Middle frontal gyrus (tissue), 1 donor: ENCODE data around the gene ZBTB7B.
"Not testable (repeated sequence)": the region's sequence is repeated elsewhere in the genome, so short reads cannot be mapped to it uniquely, and the experiment has no call there.

Source experiments
- DNase-seq: peaks from one replicate; pipeline ENCODE4 v3.0.0-alpha.2; 2015; ENCODE audit warnings: low spot score; ENCODE audit errors: extremely low spot score

ZBTB7B gene

DNA sequence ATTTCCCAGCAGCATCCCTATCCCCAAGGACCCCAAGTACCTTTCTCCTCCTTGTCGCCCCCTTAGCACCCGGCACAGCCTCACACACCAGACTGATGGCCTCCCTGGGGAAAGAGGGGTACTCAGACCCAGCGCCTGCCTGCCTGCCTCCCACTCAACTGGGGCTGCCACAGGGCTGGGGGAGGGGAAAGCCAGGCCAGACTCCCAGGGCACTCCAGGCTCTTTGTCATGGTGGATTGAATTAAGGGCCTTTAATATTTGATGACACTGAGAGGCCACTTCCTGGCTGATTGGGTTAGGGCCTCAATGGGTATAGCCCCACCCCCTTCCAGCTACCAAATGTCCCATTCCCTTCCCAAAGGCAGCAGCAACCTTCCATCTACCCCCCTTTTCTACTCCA is 33.9 kb upstream of the ZBTB7B start:
- no peak for DNase-seq

DNA sequence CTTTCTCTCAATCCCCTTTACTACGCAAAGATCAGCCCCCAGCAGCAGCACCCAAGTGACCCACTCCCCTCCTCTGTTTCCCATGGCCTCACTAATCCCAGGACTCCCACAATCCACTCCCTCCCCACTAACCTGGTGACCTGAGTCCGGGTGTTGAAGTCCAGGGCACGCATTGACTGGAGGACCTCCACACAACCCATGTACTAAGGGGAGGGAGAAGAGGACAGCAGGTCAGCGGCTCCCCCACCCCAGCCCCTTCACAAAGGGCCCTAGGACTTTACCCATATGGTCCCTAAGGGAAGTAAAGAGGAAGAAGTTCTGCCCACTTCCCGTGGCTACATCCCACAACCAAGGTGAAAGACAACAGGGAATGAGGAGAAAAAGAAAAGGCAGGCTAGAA is 33.4 kb upstream of the ZBTB7B start:
- no peak for DNase-seq

DNA sequence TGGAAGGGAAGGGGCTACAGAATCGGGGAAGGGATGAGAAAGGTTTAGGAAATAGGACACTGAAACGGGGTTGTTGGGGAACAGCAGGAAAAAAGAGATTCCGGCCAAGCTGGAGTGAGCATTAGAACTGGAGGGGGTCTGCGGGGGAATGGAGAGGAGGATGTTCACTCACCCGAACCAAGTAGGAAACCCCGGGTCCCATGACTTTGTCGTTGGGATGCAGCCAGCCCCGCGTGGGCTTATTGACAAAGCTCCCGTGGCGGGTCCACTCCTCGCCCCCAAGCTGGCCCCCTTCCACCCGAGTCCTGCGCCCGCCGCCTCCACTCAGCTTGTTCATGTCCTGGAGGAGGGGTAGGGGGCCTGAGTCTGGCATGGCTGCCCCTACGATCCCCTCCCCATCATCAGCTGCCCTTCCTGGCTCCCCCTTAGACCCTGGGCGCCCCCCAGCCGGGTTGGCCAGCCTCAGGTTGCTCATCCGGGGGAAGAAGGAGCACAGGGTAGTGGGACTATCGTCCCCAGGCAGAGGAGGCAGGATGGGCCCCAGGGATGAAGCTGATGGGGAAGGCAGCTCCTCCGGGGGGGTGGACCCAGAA is 32.6 kb upstream of the ZBTB7B start:
- DNase-seq = no peak

DNA sequence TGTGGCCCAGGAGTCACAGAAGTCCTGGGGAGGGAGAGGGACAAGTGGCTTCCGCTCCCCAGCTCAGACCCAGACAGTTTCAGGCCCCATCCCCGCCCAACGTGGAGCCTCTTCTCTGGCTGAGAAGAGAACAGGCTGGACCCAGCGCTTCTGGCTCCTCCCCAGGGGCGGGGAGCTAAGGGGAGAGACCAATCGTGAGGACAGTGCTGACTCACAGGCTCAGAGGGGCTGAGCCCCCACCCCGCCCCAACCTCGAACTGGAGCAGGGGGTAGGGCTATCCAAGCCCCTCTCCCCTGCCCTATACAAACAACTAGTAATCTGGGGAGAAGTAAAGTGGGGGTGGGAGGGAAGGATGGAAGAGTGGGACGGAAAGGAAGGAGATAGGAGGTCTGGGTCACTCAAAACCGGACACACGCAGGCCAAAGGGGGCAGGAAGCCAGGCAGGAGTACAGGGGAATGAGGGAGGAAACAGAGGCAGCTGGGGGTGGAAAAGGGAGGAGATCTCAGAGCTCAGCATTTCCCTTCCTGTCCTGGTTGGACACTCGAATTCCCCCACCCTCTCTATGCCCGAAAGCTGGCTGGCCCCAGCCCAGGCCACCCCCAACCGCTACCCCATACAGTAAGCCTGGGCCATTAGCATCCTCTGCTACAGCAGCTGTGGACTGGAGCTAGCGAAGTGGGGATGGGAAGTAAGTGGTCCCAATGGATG is 31.8 kb upstream of the ZBTB7B start, which contains the start of gene SHC1:
TSS of gene SHC1 (minus strand) at position 117 of the 710 bp plus-strand sequence. CDS start 221 bp downstream, outside the sequence.
- DNase-seq = peak; percentile 91

DNA sequence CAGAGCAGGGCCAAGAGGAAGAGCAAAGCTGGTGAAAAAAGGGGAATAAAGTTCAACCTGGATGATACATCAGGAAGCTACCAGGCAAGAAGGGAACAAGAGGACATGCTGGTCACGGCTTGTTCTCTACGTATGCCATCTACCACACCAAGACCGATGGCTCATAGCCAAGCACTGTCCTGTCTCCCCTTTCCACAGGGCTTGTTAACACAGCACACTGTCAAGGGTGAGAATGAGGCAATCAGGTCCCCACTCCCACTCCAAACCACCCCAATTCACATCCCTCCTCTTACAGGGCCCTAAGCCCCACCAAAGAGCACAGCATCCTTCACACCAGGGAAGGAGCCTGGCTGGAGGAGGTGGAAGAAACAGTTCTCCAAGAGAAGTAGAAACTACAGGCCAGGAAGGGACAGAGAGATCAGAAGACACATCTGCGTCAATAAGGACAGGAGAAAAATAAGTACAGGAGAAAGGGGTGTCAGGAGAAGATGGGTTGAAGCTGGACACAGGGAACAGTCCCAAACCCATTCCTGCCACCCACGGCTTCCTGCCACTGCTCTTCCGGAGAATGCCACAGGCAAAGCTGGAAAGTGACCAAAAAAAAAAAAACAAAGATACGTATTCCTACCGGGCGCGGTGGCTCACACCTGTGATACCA is 31.1 kb upstream of the ZBTB7B start:
- DNase-seq = no peak

DNA sequence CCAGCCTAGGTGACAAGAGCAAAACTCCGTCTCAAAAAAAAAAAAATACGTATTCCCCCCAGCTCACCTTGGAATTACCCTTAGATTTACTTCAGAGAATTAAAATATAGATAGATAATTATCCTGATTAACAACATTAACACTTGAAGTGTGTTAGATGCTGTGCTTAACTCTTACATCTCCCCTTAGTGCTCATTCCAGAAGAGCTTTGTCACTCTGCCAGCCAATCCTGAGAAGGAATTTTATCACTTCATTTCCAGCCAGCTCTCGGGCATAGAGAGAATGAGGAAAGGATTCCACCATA is 30.4 kb upstream of the ZBTB7B start:
- DNase-seq = no peak

DNA sequence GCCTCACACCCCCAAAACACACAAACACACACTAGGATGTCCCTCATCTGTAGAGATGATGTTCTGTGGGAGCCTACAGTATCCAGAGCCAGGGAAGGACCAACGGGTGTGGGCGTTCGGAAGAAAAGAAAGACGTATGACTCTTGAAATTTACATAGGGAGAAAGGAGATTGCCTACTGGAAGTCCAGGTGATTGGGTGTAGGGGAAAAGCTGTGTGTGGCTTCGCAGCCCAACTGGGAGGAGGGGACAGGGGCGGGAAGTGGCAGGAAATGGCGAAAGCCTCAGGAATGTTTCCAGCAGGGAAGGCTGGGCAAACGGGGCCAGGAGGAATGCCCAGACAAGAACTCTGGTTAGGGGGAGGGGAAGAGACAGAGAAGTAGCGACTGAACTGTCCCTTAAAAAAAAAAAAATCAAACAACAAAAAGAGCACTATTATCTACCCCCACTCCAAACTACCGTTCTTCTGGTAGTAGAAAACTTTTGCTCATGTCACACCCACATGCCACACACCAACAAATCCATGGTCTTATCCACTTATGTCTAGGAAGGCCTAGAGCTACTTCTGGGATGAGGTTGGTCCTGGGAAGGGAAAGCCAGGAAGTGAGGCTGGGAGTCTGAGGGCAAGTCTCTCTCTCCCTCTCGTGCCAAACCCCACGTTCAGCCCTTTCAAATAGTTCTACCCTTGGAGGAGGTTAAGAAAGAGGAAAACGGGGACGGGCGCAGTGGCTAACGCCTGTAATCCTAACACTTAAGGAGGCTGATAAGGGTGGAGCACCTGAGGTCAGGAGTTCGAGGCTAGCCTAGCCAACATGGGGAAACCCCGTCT is 29.9 kb upstream of the ZBTB7B start:
- DNase-seq = no peak

DNA sequence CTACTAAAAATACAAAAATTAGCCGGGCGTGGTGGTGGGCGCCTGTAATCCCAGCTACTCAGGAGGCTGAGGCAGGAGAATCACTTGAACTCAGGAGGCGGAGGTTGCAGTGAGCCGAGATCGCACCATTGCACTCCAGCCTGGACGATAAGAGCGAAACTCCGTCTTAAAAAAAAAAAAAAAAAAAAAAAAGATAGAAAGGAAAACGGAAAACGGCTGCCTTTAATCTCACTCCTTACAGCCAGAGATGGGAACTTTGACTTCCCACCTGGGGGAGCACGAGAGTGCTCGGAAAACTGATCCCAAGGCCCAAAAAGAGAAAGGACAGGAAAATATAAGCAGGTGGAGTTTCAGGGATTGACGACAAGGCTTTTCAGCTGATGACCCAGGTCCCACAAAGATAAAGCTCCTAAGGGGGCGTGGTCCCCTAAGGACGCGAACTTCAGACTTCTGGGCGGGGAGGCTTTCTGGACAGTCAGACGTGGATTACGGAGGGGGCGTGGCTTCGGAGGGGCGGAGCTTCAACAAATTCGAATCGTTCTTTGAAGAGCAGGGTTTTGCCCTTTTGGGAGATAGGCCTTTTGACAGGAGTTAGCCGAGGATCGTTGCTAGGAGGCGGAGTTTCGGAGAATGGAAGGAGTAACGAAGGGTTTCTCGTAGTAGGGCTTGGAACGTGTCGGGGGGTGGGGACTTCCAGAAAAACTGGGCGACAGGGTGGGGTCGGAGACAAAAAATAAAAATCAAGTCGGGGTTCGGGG is 29.1 kb upstream of the ZBTB7B start:
- DNase-seq = peak; percentile 69

DNA sequence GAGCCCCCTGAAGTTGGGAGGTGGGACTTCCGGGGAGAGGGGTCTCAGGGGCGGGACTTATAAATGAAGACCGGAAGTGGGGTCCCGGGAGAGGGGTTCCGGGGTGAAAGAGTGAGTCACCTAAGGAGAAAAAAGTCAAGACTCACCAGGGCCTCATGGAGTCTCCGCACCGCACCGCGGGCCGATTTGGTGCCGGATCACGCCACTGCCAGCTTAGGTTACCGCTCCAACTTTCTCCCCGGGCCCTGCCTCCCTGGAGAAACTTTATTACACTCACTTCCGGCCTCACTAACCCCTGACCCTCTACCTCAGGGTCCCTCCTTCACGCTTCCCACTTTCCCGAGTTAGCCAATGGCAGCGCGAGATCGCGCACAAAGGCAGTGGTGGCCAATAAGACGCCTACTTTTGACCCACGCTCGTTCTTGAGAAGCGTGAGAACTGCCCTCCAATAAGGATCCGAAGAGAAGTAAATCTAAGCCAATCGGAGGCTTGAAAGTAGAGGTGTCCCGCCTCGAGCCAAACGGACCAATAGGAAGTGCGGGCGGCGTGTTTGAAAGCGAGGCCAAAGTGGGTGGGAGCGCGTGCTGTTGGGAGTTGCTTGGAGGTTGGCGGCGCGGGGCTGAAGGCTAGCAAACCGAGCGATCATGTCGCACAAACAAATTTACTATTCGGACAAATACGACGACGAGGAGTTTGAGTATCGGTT is 28.3 kb upstream of the ZBTB7B start, which contains the start of gene CKS1B:
TSS of gene CKS1B (plus strand) at position 580 of the 706 bp plus-strand sequence. CDS start at position 645, 65 bp downstream.
- peak; percentile 99 for DNase-seq

DNA sequence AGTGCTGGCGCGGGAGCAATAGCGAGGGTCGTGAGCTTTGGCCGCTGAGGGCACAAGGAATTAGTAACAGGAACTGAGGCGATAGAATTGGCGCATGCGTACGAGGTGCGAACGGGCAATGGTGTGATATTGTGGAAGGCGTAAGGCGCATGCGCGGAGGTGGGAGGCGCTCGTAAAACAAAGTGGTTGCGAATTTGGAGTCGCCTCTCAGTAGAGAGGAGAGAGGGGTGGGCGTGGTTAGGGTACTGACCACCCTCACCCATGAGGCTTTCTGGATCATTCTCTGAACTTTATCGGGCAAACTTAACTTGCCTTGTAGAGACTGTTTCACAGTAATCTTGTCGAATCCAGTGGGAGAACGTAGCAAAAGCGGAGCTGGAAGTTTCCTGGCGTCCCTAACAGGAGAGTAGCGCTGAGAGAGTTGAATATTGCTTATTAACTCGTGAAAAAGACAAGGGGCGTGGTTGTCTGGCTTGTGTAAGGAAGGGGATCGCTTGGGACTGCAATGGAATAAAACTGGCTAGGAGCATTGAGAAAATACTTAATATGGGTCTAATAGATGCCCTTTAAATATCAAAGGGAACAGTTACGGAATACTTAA is 27.7 kb upstream of the ZBTB7B start:
- DNase-seq = peak; percentile 91

DNA sequence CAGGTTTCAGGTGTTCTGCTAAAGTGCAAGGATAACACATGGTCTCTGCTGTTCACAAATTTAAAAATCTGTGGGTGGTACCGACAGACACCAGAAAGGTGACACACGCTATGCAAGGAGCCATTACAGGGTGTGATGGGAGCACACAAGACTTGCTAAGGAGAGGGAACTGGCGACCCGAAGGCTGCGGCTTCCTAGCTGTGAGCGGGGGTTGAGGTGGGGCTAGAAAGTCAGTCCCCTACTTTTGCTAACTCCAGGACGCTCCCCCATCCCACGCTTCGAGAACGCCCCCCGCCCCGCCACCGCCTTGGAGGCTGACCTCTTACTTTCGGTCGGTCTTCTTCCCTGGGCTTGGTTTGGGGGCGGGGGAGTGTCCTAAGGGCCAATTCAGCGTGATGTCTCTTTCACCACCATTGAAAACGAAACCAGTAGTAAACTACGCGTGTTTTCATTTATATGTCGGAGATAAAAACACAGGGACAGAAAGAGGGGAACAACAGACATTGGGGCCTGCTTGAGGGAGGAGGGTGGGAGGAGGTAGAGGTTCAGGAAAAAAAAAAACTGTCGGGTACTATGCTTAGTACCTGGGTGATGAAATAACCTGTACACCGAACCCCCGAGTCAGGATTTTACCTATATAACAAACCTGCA is 27.1 kb upstream of the ZBTB7B start:
- DNase-seq = no peak

DNA sequence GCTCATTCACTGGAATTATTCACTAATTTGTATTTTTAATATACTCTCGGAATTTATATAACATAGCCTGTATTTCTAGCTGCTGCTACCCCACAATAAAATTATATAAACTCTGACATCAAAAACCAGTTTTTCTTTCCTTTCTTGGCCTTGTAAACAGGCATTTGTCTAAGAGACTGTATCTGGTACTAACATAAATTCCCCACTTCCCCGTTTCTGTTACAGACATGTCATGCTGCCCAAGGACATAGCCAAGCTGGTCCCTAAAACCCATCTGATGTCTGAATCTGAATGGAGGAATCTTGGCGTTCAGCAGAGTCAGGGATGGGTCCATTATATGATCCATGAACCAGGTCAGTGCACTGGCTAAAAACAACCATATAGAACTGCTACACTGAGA is 24.8 kb upstream of the ZBTB7B start:
- not testable (repeated sequence) for DNase-seq

DNA sequence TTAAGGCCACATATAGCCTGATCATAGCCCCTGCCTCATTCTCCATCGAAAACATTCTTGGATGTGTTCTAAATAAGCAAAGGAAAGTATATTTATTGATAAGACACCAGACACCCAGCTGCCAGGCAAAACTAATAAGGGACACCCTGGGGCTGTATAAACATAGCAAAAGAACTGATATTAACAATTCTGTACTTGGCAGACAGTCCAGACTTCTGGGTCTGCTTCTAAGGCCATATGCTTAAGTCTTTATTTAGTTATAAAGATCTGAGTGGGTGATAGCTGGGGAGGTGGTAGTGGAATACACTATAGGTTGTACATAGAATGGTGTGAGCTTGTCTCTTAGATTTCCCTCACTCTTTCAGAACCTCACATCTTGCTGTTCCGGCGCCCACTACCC is 24.2 kb upstream of the ZBTB7B start:
- no peak for DNase-seq

DNA sequence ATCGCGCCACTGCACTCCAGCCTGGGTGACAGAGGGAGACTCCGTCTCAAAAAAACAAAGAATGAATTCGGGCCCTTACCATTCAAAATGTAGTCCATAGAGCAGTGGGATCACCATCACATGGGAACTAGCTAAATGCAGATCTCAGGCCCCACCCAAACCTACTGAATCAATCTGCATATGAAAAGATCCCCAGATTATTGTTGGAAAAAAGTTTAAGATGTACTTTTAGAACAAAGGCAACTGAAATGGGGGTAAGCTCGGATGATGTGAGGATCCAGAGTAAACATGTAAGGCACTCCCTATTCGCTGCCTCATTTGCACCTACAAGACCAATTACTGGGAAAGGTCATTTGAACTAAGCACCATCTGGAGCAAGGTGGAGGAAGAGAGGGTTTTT is 20.3 kb upstream of the ZBTB7B start:
- DNase-seq = no peak

DNA sequence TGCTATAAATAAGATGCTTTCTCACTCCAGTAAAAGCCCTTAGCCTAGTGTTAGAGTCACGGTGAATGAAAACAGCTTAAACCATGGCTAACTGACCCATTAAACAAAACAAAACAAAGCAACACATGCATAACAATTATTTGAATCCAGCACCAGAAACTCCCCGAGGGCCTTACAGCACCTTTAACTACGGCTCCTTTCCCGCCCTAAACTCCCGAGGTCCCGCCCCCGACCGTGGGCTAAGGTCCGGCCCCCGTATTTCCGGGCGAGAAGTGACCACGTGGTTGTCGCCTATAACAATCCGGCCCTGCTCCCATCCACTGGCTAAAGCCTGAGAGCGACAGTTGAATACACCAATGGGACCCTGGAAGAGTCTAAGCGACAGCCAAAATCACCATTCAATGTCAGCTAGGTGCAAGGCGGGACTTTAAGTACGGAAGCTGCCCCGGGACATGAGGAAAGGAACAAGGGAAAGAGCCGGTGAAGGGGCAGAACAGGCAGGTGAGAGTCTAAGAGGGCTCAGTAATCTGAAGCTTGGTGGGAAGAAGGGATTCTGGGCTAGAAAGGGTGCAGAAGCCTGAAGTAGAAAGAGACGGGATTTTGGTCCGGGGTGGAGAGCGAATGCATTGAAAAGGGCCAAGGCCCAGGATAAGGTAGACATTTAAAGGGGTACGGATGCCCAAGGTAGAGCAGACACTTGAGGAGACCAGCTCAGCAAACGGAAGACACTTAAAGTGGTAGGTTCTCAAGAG is 19.5 kb upstream of the ZBTB7B start, which contains the start of gene FLAD1:
TSS of gene FLAD1 (plus strand) at position 448 of the 752 bp plus-strand sequence. CDS start 351 bp downstream, outside the sequence.
- DNase-seq = peak; percentile 96

DNA sequence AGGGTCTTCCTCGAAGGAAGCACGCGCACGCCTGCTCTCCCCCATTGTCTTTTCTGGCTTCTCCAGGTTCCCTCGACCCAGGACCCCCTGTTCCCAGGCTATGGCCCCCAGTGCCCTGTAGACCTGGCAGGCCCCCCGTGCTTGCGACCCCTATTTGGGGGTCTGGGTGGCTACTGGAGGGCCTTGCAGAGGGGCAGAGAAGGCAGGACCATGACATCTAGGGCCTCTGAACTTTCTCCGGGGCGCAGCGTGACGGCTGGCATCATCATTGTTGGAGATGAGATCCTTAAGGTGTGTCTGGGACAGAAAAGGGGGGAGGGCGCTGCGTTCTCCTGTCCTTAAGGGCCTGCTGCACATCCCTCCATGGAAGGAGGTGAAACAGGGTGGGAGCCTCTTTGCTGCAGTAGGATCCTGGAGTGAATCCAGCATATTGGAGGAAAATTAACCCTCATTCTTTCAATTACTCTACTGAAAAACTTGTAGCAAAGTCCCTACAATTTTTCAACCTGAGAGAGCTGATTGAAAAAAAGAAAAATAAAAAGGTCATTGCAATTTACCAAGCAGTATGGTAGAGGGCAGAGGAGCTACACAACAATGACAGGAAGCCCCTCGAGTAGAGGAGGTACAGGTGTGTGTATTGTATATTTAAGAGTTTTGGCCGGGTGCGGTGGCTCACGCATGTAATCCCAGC is 18.7 kb upstream of the ZBTB7B start:
- DNase-seq = no peak

DNA sequence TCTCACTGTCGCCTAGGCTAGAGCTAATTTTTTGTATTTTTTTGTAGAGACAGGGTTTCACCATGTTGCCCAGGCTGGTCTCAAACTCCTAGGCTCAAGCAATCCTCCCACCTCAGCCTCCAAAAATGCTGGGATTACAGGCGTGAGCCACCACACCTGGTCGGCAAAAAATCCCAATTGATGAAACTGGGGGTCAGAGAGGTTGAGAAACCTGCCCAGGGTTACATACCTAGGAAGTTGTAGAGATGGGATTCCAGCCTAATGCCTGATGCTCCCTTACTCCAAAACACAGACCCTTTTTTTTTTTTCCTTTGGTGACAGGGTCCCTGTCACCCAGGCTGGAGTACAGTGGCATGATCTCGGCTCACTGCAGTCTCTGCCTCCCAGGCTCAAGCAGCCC is 15.9 kb upstream of the ZBTB7B start:
- not testable (repeated sequence) for DNase-seq

DNA sequence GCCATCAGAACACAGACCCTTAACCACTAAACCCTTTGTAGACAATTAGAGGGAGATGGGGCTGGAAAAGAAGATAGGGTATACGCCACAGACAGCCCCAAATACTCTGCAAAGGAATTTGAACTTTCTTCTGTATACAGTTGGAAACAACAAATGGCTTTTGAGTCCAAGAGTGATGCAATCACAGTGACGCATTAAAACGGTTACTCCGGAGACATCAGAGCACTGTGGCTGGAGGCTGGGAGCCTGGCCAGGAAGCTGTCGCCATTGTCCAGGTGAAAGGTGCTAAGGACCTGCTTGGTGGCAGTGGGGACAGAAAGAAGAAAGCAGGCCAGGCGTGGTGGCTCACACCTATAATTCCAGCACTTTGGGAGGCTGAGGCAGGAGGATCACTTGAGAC is 15.3 kb upstream of the ZBTB7B start:
- no peak for DNase-seq
